Nephron progenitor cell (in vitro differentiated cells): Measurements from ENCODE around the gene ATG10.

Source experiments
- DNase-seq: peaks from one replicate; pipeline ENCODE4 v3.0.0; 2021
- H3K27ac Mint-ChIP-seq: 2 replicates; pipeline ENCODE4 v1.8.0; 2021; ENCODE audit warnings: mild to moderate bottlenecking, moderate library complexity, mixed read lengths
- H3K27me3 Mint-ChIP-seq: 2 replicates; pipeline ENCODE4 v1.8.0; 2021; ENCODE audit warnings: mild to moderate bottlenecking, low read depth, mixed read lengths; ENCODE audit not compliant: poor library complexity
- H3K36me3 Mint-ChIP-seq: 2 replicates; pipeline ENCODE4 v1.8.0; 2021; ENCODE audit warnings: low read depth, mixed read lengths
- H3K4me1 Mint-ChIP-seq: 2 replicates; pipeline ENCODE4 v1.8.0; 2021; ENCODE audit warnings: mixed read lengths
- H3K4me3 Mint-ChIP-seq: 2 replicates; pipeline ENCODE4 v1.8.0; 2021; ENCODE audit warnings: mild to moderate bottlenecking, moderate library complexity, mixed read lengths
- H3K9me3 Mint-ChIP-seq: 2 replicates; pipeline ENCODE4 v1.8.0; 2021; ENCODE audit warnings: mild to moderate bottlenecking, moderate library complexity, mixed read lengths
- TF ChIP-seq, protein P1 (sequence below): fragments of 200-600 bp; sonication (generic); IDR thresholded peaks from 2 replicates; pipeline ENCODE4 v1.5.0; 2021; ENCODE audit warnings: antibody characterized with exemption

Gene ATG10

DNA sequence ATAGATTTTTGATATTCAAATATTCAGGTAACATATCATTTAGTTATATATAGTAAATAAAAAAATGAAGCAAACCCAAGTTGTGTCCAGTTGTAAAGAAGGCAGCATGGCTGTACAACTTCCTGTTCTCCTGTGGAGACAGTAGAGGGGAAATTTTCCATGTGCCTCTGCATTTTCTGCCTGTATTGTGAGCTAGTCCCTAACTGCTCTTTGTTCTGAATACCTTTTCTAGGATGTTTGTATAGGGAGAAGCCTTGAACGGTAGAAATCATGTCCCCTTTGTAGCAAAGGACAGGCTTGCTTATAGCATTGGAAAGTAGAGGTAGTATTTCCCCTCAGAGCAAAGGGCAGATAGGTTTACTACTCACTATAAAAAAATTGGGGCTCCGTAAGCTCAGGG is 319.6 kb downstream of the ATG10 start:
- no peak for DNase-seq
- Mint-ChIP-seq H3K27ac (no peak overlapping the region), H3K36me3 (no peaks in the 10 kb centered on the region), H3K27me3 (no peaks in the 10 kb centered on the region), H3K4me1 (peaks cover 38% of the 10 kb centered on the region), H3K4me3 (no peak overlapping the region), H3K9me3 (no peaks in the 10 kb centered on the region)
- TF ChIP-seq, protein P1, sequence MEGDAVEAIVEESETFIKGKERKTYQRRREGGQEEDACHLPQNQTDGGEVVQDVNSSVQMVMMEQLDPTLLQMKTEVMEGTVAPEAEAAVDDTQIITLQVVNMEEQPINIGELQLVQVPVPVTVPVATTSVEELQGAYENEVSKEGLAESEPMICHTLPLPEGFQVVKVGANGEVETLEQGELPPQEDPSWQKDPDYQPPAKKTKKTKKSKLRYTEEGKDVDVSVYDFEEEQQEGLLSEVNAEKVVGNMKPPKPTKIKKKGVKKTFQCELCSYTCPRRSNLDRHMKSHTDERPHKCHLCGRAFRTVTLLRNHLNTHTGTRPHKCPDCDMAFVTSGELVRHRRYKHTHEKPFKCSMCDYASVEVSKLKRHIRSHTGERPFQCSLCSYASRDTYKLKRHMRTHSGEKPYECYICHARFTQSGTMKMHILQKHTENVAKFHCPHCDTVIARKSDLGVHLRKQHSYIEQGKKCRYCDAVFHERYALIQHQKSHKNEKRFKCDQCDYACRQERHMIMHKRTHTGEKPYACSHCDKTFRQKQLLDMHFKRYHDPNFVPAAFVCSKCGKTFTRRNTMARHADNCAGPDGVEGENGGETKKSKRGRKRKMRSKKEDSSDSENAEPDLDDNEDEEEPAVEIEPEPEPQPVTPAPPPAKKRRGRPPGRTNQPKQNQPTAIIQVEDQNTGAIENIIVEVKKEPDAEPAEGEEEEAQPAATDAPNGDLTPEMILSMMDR = no peak

DNA sequence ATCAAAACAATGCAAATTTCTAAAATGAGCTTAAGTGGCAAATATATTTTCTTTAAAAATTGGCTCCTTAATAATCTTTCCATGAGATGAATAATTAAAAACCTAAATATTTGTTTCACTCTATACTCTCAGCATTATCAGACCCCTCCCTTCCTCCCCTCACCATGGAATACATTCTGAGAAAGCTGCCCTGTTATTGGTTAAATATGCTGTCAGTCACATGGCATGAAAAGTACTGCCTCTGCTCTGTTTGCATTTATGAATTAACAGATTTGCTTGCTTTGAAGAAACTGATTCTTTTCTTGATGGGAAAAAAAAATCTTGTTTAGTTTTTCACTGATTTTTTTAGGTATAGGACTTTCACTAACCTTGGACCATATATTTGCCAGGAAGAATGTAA is 323.3 kb downstream of the ATG10 start:
- Mint-ChIP-seq H3K9me3 (peaks cover 4% of the 10 kb centered on the region), H3K27me3 (peaks cover 3% of the 10 kb centered on the region), H3K36me3 (peaks cover 4% of the 10 kb centered on the region), H3K4me1 (peaks cover 29% of the 10 kb centered on the region), H3K4me3 (no peak overlapping the region), H3K27ac (no peak overlapping the region)
- TF ChIP-seq, protein P1 = no peak
- no peak for DNase-seq

DNA sequence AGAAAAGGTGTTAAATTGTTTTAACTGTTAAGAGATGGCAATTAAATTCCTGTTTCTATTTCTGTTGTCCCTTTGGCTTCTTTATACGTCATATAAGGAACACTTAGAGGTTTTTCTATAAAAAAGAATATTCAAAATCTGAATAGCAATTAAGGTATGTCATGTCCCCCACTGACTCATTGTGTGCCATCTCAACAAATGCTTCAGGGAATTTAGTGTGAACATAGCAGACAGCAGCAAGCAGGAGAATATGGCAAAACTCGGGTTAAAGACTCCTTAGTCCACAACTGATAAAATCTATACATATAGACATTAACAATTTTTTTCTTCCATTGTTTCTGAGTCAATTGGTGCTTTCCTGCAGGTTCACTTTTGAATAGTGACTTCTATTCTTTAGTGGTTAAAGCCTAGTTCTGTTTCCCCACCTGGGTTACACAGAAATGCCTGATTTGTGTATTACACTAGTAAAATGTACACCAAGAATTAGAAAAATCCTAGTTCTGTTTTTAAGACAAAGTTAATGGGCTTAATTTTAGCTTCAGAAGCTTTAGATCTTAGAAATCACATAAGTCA is 324.2 kb downstream of the ATG10 start:
- Mint-ChIP-seq H3K27ac (no peak overlapping the region), H3K4me3 (no peak overlapping the region), H3K36me3 (peaks cover 4% of the 10 kb centered on the region), H3K4me1 (peaks cover 22% of the 10 kb centered on the region), H3K27me3 (peaks cover 3% of the 10 kb centered on the region), H3K9me3 (peaks cover 4% of the 10 kb centered on the region)
- no peak for DNase-seq
- TF ChIP-seq, protein P1 = no peak

DNA sequence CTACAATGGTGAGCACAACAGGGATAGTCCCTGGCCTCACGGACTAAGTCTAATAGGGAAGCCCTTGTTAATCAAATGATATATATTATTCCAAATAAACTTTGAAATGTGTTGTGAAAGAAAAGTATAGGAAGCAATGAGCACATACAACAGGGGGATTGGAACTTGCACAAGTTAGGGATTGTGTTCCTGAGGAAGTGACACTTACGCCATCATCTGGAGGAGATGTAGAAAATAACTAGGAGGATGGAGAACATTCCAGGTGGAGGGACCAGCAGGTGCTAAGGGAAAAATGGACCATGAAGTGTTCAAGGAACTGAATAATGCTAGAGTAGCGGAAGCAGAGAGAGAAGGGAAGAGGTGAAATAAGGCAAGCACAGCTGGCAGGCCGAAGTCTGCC is 325.1 kb downstream of the ATG10 start:
- Mint-ChIP-seq H3K9me3 (peaks cover 4% of the 10 kb centered on the region), H3K27ac (no peak overlapping the region), H3K36me3 (peaks cover 4% of the 10 kb centered on the region), H3K4me3 (no peak overlapping the region), H3K4me1 (peaks cover 13% of the 10 kb centered on the region), H3K27me3 (peaks cover 3% of the 10 kb centered on the region)
- TF ChIP-seq, protein P1 = no peak
- DNase-seq = no peak

DNA sequence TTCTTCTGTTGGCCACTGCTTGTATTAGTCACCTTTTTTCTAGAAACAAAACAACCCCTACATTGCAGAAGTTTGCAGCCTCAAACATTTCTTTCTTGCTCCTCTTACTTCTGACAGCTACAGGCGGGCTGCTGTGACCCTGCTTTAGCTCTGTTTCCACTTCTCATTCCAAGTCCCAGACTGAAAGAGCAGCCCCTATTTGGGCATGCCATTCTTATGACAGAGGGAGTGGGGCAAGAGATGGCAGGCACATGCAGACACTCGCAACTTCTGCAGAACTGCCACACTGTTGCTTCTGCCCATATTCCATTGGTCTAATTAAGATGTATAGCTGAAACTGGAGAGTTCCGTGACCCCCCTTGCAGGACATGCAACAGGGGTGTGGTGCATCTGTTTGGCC is 325.9 kb downstream of the ATG10 start:
- Mint-ChIP-seq H3K4me3 (no peak overlapping the region), H3K9me3 (peaks cover 4% of the 10 kb centered on the region), H3K27ac (no peak overlapping the region), H3K27me3 (peaks cover 3% of the 10 kb centered on the region), H3K4me1 (peaks cover 11% of the 10 kb centered on the region), H3K36me3 (peaks cover 4% of the 10 kb centered on the region)
- no peak for DNase-seq
- TF ChIP-seq, protein P1 = no peak

DNA sequence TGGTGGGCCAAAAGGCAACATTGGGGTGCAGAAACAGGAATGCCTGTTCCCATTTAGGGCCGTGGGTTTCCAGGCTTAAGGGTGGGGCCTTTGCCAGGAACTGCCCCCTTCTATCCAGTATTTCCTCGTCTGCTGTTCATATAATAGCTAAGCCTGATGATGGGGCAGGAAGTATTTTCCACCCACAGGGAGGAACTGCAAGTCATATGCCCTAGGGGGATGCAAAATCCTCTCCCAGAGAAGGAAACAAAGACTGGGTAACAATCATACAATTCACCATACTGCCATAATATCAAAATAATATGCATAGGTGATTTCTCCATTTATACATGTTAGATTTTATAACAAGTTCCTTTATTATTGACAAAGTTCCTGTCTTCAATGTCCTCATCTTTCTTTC is 326.8 kb downstream of the ATG10 start:
- H3K27ac Mint-ChIP-seq = no peak overlapping the region
- DNase-seq = no peak
- peaks cover 4% of the 10 kb centered on the region for H3K36me3 Mint-ChIP-seq
- peaks cover 7% of the 10 kb centered on the region for H3K4me1 Mint-ChIP-seq
- H3K4me3 Mint-ChIP-seq = no peak overlapping the region
- H3K27me3 Mint-ChIP-seq = peaks cover 3% of the 10 kb centered on the region
- TF ChIP-seq, protein P1 = no peak
- H3K9me3 Mint-ChIP-seq = peaks cover 4% of the 10 kb centered on the region
